A549 treated with dexamethasone at 1 μM for 4 hours (cell line): ENCODE results near the gene B3GAT2. TPM values are rescaled to one million over a fixed set of nuclear protein-coding genes. Genes with fewer than 3 reads are reported as not detected.

Experiments used
- total RNA-seq: library from RNA; stranded (reverse); fragments of 200-300 nt; extraction: Qiagen RNA extraction; gene quantifications from 5 replicates; pipeline ENCODE4 v1.2.3, GENCODE V29; 2022

B3GAT2 gene
- 0.01 to 0.03 TPM (median 0.02 TPM) in 4 of 5 replicates, not detected in the other for total RNA-seq

GRCh38 chr6:70956451-70957283, at the start of gene B3GAT2:
TSS of gene B3GAT2 (minus strand) at chr6:70957060. CDS start at chr6:70956429, 631 bp downstream.

